A549 treated with DMSO at 1 μM for 4 hours (cell line): Measurements from ENCODE around the gene LIMS4. TPM values are rescaled to one million over a fixed set of nuclear protein-coding genes. Genes with fewer than 3 reads are reported as not detected.

Source experiments
- total RNA-seq: library from RNA; stranded (reverse); fragments of 200-300 nt; extraction: Qiagen RNA extraction; gene quantifications from 5 replicates; pipeline ENCODE4 v1.2.3, GENCODE V29; 2022; ENCODE audit warnings: low read depth

LIMS4 gene
- total RNA-seq: 0.32 to 0.99 TPM (median 0.59 TPM) in 5 replicates

GRCh38 chr2:110472171-110473058 lies at the start of gene LIMS4:
LIMS4 (minus strand) TSS chr2:110472816; CDS start chr2:110472778, 38 bp downstream.

Other genes with a start within 250 kb of the LIMS4 start
- 7.4 to 14.8 TPM (median 11.0 TPM) in 5 replicates for gene RGPD6, start 104.4 kb upstream of the LIMS4 start, total RNA-seq
- gene BUB1, start 205.2 kb upstream of the LIMS4 start, total RNA-seq: 40.2 to 51.4 TPM (median 49.8 TPM) in 5 replicates